HG03064 (cell line): ENCODE measurements around the gene NANOGP8.
"Not testable (repeated sequence)": the region's sequence is repeated elsewhere in the genome, so short reads cannot be mapped to it uniquely, and the experiment has no call there.

ENCODE experiments used
- ATAC-seq: cut with Tn5 transposase; IDR thresholded peaks from one replicate; pipeline ENCODE4 v1.9.1; 2021; ENCODE audit warnings: low read depth; ENCODE audit not compliant: unreplicated experiment

NANOGP8 gene

DNA sequence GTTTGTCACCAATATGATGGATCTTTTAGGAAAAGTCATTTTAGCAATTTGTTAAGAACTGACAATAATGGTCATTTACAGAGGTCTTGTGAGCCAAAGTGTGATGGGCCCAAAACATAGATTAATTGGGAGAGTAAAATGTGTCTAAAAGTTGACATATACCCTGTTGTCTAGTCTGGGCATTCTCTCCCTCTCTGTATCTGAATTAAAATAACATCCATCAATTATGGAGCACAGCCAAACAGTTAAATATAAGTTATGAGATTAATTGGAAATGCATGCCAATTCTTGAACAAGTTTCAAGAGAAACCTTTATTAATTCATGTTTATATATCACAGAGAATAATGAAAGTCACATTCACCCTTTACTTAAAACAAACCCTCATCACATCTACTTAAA, 13.6 kb upstream of the NANOGP8 start:
- no peak for ATAC-seq

DNA sequence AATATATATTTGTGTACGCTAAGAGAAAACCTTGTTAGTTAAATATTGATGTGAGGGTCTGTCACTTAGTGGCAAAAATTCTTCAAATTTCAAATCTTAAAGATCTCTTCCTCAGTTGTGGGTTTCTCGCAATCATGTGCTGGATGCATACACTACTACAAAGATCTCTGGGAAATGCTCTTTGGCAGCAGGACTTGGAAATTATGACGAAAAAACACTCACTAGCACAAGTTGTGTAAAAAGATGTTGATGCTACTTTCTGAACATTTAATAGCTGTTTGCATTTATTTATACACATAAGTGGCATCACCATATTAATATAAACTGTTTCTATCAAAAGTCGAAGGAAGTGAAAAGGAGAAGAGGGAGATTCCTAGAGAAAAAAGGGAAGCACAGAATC, 10.8 kb upstream of the NANOGP8 start:
- ATAC-seq: no peak

- ATAC-seq: no peak
Observed at GRCh38 chr15:35092846-35093245, 7.8 kb upstream of the NANOGP8 start.

DNA sequence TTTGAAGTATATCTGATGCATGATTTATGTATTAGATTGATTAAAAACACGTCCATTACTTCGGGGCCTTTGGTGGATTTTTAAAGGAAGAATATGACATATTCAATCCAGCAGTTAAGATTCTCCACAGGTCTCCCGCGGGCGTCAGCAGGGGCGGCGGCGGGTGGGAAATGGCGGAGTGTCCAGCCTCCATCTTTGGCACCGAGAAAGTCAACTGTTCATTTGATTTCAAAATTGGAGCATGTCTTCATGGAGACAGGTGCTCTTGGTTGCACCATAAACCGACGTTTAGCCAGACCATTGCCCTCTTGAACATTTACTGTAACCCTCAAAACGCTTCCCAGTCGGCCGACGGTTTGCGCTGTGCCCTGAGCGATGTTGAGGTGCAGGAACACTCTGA, 7.2 kb upstream of the NANOGP8 start:
- no peak for ATAC-seq

DNA sequence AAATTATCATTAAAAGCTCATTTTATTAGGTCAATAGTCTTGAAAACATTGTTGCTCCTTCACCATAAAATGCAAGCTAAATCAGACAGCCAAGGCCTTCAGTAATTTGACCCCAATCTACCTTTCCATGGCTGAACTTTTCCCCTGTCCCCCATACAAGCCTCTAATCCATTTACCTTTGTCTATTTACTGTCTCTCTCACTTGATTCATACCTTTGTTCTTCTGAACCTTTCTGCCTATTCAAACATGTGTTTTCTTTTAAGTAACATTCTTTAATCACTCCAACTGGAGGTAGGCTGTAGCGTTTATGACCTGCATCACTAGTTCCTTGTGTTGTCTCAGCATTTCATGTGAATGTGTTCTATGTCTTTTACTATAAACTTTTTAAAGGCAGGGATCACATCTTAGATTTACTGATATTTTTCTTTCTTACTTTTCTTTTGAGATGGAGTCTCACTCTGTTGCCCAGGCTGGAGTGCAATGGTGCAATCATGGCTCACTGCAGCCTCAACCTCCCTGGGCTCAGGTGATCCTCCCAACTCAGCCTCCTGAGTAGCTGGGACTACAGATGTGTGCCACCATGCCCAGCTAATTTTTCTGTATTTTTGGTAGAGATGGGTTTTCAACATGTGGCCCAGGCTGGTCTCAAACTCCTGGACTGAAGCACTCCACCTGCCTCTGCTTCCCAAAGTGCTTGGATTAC, 5.2 kb upstream of the NANOGP8 start:
- no peak for ATAC-seq

GRCh38 chr15:35089551-35089950, 4.5 kb upstream of the NANOGP8 start:
- ATAC-seq: no peak

- no peak for ATAC-seq
Observed at GRCh38 chr15:35088329-35088728, 3.2 kb upstream of the NANOGP8 start.

GRCh38 chr15:35087759-35088158, 2.7 kb upstream of the NANOGP8 start:
- ATAC-seq: no peak

DNA sequence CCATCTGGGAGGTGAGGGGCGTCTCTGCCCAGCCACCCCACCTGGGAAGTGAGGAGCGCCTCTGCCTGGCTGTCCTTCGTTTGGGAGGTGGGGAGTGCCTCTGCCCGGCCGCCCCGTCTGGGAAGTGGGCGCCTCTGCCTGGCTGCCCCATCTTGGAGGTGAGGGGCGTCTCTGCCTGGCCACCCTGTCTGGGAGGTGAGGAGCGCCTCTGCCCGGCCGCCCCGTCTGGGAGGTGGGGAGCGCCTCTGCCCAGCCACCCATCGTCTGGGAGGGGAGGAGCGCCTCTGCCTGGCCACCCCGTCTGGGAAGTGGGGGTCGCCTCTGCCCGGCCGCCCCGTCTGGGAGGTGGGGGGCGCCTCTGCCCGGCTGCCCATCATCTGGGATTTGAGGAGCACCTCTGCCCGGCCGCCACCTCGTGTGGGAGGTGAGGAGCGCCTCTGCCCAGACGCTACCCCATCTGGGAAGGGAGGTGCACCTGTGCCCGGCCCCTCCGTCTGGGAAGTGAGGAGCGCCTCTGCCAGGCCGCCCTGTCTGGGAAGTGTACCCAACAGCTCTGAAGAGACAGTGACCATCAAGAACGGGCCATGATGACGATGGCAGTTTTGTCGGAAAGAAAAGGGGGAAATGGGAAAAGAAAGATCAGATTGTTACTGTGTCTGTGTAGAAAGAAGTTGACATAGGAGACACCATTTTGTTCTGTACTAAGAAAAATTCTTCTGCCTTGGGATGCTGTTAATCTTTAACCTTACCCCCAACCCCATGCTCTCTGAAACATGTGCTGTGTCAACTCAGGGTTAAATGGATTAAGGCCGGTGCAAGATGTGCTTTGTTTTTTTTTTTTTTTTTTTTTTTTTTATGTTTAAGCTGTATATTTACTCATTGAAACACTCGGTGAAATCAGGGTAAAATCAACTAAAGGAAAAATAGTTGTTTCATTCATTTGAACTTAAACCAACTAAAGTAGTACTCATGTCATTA, 2.4 kb downstream of the NANOGP8 start:
- ATAC-seq: not testable (repeated sequence)

DNA sequence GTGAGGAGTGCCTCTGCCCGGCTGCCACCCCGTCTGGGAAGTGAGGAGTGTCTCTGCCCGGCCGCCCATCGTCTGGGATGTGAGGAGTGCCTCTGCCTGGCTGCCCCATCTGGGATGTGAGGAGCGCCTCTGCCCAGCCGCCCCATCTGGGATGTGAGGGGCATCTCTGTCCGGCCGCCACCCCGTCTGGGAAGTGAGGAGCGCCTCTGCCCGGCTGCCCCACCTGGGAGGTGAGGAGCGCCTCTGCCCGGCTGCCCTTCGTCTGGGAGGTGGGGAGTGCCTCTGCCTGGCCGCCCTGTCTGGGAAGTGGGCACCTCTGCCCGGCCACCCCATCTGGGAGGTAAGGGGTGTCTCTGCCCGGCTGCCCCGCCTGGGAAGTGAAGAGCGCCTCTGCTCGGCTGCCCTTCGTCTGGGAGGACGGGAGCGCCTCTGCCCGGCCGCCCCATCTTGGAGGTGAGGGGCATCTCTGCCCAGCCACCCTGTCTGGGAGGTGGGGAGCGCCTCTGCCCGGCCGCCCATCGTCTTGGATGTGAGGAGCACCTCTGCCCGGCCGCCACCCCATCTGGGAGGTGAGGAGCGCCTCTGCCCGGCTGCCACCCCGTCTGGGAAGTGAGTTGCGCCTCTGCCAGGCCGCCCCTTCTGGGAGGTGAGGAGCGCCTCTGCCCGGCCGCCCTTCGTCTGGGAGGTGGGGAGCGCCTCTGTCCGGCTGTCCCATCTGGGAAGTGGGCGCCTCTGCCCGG, 3.3 kb downstream of the NANOGP8 start:
- not testable (repeated sequence) for ATAC-seq

DNA sequence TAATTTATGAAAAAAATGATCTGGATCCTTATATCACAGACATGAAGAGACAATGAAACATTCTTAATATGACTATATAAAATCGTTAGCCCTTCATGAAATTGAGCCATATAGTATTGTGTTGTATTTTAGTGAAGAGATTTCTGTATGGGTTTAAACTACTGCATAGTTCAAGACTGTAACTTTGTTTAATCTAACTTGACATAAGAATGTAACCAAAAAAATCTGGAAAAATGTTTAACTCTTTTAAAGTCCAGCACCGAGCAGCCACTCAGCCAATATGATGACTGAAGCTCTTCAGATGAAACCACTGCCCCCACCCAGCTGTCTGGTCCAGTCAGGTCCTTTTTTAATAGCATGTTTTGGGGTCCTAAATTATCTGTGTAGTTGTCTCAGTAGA, 4.9 kb downstream of the NANOGP8 start:
- ATAC-seq: no peak

GRCh38 chr15:35078221-35078915, 6.7 kb downstream of the NANOGP8 start:
- ATAC-seq: no peak

DNA sequence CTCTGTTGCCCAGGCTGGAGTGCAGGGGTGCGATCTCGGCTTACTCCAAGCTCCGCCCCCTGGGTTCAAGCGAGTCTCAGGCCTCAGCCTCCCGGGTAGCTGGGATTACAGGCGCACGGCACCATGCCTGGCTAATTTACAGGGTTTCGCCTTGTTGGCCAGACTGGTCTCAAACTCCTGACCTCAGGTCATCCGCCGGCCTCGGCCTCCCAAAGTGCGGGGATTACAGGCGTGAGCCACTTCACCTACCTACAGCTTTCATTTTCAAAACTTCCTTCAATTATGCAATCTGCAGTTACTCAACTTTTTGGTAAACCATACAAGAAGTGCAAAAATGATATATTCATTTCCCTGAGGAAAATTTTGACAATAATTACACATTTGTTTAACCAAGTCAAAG, 14.0 kb downstream of the NANOGP8 start:
- no peak for ATAC-seq

- no peak for ATAC-seq
Observed at GRCh38 chr15:35068846-35069475, 16.1 kb downstream of the NANOGP8 start.

DNA sequence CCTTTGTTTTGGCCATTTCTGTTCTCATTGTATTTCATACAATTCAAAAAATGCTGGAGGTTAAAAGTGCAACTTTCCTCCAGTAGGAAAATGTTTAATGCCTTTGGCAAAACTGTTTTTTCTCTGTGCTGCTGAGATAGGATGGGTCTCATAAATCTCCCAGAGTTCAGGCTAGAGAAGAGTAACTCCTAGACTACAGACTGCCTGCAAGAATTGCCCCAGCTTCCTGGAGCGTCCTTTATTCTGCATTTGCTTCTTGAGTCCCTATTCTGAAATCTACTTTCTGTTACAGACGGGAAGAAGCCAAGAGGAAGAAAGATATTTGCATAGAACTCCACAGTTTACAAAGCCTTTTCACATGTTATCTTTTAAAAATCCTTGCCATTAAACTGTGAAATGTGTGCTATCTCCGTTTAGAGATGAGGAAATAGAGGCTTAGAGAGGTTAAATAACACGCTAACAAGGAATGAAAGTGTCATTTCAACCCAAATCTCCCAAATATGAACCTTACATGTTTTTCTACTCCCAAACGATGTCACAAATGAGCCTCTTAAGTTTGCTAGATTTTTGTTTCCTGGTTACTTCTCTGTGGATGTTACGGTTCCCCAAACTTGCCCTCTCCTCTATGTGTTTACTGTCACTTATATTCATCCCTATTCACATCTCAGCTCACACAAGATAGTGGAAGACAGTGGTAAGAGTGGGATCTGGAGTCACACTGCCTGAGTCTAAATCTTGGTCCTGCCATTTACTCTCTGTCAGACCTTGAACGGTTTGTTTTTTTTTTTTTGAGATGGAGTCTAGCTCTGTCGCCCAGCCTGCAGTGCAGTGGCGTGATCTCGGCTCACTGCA, 17.4 kb downstream of the NANOGP8 start:
- no peak for ATAC-seq

GRCh38 chr15:35066094-35066493, 19.0 kb downstream of the NANOGP8 start:
- ATAC-seq: no peak

GRCh38 chr15:35064576-35065190, 20.4 kb downstream of the NANOGP8 start:
- ATAC-seq: no peak

- no peak for ATAC-seq
Observed at GRCh38 chr15:35062738-35063099, 22.4 kb downstream of the NANOGP8 start.
